ENCODE results near the gene LRRTM3. TPM values are rescaled to one million over a fixed set of nuclear protein-coding genes. Genes with fewer than 3 reads are reported as not detected.

Gene LRRTM3
- total RNA-seq, 2 experiments from 2014 or later, result not detected

DNA sequence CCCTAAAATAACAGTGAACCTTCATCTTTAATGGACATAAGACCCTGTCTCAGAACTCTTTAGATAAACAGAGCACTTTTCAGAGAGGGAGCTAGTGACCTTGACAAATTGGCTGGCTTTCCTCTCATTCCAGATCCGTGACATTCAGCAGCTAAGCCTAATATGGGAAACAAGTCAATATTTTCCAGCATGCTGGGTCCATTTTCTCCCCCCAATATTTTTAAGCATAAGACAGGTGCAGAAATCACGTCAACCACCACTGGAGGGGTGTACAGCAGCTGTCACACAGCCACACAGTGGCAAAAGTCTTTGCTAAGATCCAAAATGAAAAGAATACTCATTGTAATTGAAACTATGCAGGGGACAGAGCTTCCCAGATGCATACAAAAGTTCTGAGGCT, 26.1 kb downstream of the LRRTM3 start:
- Mint-ChIP-seq H3K9me3 (no peaks in the 10 kb centered on the region), H3K36me3 (ENCODE audit: low read depth) (no peaks in the 10 kb centered on the region), H3K27ac (no peak overlapping the region), H3K4me3 (no peak overlapping the region), H3K27me3 (no peaks in the 10 kb centered on the region), H3K4me1 (no peaks in the 10 kb centered on the region)
- no peak for DNase-seq
- ChIA-PET POLR2A (no interaction called here), CTCF (no interaction called here)

GRCh38 chr10:66958466-66958865, 32.6 kb downstream of the LRRTM3 start:
- Mint-ChIP-seq H3K36me3 (ENCODE audit: low read depth) (no peaks in the 10 kb centered on the region), H3K27ac (no peak overlapping the region), H3K4me3 (no peak overlapping the region), H3K27me3 (peaks cover 4% of the 10 kb centered on the region), H3K9me3 (no peaks in the 10 kb centered on the region), H3K4me1 (no peaks in the 10 kb centered on the region)
- no peak for DNase-seq
- POLR2A ChIA-PET, result no interaction called here
- CTCF ChIA-PET, result no interaction called here

DNA sequence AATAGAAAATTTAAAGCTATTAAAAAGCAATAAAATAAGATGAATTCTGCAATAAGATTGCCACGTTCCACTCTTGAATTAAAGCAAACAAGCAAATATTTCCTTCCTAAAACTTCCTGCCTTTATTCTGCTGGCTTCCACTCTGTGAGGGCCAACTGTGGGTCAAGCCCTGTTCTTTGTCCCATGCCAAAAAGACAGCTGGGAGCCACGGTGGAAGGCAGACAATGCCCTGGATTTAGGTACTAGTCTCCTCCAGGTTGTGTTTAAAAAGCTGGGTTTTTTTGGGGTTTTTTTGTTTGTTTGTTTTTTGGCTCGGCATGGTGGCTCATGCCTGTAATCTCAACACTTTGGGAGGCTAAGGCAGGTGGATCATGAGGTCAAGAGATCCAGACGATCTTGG, 39.1 kb downstream of the LRRTM3 start:
- ChIA-PET CTCF (no interaction called here), POLR2A (no interaction called here)
- no peak overlapping the region for H3K4me3 Mint-ChIP-seq
- DNase-seq, result no peak
- no peak overlapping the region for H3K27ac Mint-ChIP-seq
- H3K27me3 Mint-ChIP-seq, result no peaks in the 10 kb centered on the region
- no peaks in the 10 kb centered on the region for H3K9me3 Mint-ChIP-seq
- H3K4me1 Mint-ChIP-seq, result no peaks in the 10 kb centered on the region
- H3K36me3 Mint-ChIP-seq (ENCODE audit: low read depth), result no peaks in the 10 kb centered on the region

DNA sequence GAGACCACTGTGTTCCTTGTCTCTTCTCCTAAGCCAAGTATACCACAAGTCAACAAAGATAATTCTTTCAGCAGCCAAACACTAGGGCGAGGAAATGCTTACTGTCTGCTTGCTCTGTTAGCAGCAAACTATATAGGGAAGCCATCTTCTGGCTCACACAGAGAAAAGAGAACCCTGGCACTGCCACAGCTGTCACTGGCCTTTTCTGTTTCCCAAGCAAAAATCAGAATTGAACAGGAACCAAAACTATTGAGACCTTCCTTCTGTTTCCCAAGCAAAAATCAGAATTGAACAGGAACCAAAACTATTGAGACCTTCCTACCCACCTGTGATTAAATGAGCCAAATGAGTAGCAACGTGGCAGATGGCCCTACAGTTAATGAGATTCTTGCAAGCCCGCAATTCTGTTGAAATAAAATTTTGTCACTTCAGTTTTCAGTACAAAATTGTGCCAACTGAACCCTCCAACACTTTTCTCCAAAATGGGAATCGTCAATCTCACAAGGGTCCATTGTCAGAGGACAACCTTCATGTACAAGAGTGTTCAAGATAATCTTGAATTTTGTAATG, 54.5 kb downstream of the LRRTM3 start:
- H3K36me3 Mint-ChIP-seq (ENCODE audit: low read depth), result no peaks in the 10 kb centered on the region
- H3K4me1 Mint-ChIP-seq, result no peaks in the 10 kb centered on the region
- ChIA-PET CTCF (no interaction called here), POLR2A (no interaction called here)
- H3K27me3 Mint-ChIP-seq, result no peaks in the 10 kb centered on the region
- no peaks in the 10 kb centered on the region for H3K9me3 Mint-ChIP-seq
- no peak for DNase-seq
- no peak overlapping the region for H3K27ac Mint-ChIP-seq
- no peak overlapping the region for H3K4me3 Mint-ChIP-seq

DNA sequence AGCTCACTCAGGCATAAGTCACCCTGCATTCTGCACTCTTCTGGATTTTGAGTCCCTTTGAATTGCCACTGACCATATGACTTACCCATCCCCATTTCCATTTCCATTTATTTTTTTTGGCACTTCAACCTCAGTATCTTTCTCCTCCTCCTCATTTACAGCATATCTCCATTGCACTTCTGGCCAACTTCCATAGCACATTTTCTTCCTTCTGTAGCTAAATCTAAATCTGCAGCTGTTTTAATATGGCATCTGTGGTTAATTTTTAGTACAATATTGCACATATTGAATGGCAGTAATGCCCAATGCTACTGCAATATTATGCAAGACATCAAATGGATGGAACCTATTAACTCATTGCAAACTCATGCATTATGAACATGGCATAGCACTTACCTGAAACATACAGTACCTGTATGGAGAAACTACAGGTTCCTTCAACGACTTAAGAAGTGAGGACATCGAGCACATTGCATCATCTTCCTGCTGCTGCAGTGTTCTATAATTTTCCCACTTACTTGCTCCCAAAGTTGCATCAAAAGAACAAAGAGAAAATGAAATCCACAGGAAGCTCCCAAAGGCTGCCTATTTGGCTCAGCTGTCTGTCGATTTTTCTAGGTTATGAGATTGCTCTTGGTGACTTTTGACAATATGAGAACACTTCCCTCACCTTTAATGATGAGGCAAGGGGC, 55.7 kb downstream of the LRRTM3 start:
- ChIA-PET POLR2A (no interaction called here), CTCF (no interaction called here)
- H3K27me3 Mint-ChIP-seq, result no peaks in the 10 kb centered on the region
- no peaks in the 10 kb centered on the region for H3K9me3 Mint-ChIP-seq
- no peaks in the 10 kb centered on the region for H3K4me1 Mint-ChIP-seq
- H3K27ac Mint-ChIP-seq, result no peak overlapping the region
- no peak overlapping the region for H3K4me3 Mint-ChIP-seq
- H3K36me3 Mint-ChIP-seq (ENCODE audit: low read depth), result no peaks in the 10 kb centered on the region
- no peak for DNase-seq

- Mint-ChIP-seq H3K9me3 (no peaks in the 10 kb centered on the region), H3K4me1 (no peaks in the 10 kb centered on the region), H3K4me3 (no peak overlapping the region), H3K36me3 (ENCODE audit: low read depth) (no peaks in the 10 kb centered on the region), H3K27me3 (no peaks in the 10 kb centered on the region), H3K27ac (no peak overlapping the region)
- DNase-seq, result no peak
- ChIA-PET POLR2A (no interaction called here), CTCF (no interaction called here)
These were observed 56.2 kb downstream of the LRRTM3 start for GRCh38 chr10:66982053-66982420.

- no peaks in the 10 kb centered on the region for H3K4me1 Mint-ChIP-seq
- CTCF ChIA-PET, result no interaction called here
- DNase-seq, result no peak
These were observed 57.1 kb downstream of the LRRTM3 start for GRCh38 chr10:66982792-66983474.

GRCh38 chr10:66983475-66983818, 57.6 kb downstream of the LRRTM3 start:
- no peaks in the 10 kb centered on the region for H3K36me3 Mint-ChIP-seq (ENCODE audit: low read depth)
- no peaks in the 10 kb centered on the region for H3K27me3 Mint-ChIP-seq
- no peak for DNase-seq
- no peak overlapping the region for H3K27ac Mint-ChIP-seq
- CTCF ChIA-PET, result no interaction called here
- H3K4me3 Mint-ChIP-seq, result no peak overlapping the region
- H3K4me1 Mint-ChIP-seq, result no peaks in the 10 kb centered on the region
- POLR2A ChIA-PET, result no interaction called here
- H3K9me3 Mint-ChIP-seq, result no peaks in the 10 kb centered on the region

More at GRCh38 chr10:66982792-66983474, 57.1 kb downstream of the LRRTM3 start:
- Mint-ChIP-seq H3K9me3 (no peaks in the 10 kb centered on the region), H3K4me3 (no peak overlapping the region), H3K27me3 (no peaks in the 10 kb centered on the region), H3K36me3 (ENCODE audit: low read depth) (no peaks in the 10 kb centered on the region), H3K27ac (no peak overlapping the region)
- POLR2A ChIA-PET, result no interaction called here

DNA sequence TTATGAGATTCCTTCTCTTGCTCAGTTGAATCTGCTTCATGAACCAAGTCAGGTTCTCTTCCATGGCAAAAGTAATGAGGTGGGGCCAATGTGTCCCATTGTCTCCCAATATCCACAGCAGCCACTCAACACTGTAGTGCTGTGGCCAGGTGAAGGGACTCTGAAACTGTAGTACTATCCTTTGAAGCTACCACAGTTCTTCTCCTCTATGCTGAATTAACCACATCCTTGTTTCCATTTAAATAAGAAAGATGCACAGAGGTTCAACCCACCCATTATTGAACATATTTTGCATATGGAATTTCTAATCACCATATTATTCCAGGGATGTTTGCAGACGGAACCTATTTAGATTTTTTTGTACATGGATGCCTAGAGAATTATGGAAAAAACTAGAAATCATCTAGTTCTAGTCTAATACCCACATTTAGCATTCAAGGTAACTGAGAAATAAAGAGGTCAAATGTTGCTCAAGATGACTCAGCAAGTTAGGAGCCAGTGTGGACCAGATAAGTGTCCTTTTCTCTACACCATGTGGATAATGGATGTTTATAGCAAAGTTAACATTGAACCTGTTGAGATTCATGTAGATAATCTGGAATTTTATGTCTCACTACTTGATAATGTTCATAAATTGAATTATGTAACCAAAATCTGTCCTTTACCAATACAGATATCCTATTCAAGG, 64.5 kb downstream of the LRRTM3 start:
- Mint-ChIP-seq H3K27ac (no peak overlapping the region), H3K4me1 (no peaks in the 10 kb centered on the region), H3K27me3 (no peaks in the 10 kb centered on the region), H3K36me3 (ENCODE audit: low read depth) (no peaks in the 10 kb centered on the region), H3K9me3 (no peaks in the 10 kb centered on the region), H3K4me3 (no peak overlapping the region)
- no peak for DNase-seq
- CTCF ChIA-PET, result interaction anchor here (0.5 kb wide), 1 partner anchor 35 kb away, joined by 4 read pairs; no protein-coding TSS in a partner anchor
- POLR2A ChIA-PET, result no interaction called here

GRCh38 chr10:66996996-66997395, 71.2 kb downstream of the LRRTM3 start:
- no peak overlapping the region for H3K27ac Mint-ChIP-seq
- DNase-seq, result no peak
- no peaks in the 10 kb centered on the region for H3K36me3 Mint-ChIP-seq (ENCODE audit: low read depth)
- no peaks in the 10 kb centered on the region for H3K9me3 Mint-ChIP-seq
- ChIA-PET POLR2A (no interaction called here), CTCF (no interaction called here)
- H3K4me1 Mint-ChIP-seq, result no peaks in the 10 kb centered on the region
- no peak overlapping the region for H3K4me3 Mint-ChIP-seq
- no peaks in the 10 kb centered on the region for H3K27me3 Mint-ChIP-seq

- POLR2A ChIA-PET, result no interaction called here
- H3K4me3 Mint-ChIP-seq, result no peak overlapping the region
- H3K4me1 Mint-ChIP-seq, result no peaks in the 10 kb centered on the region
- no peaks in the 10 kb centered on the region for H3K36me3 Mint-ChIP-seq (ENCODE audit: low read depth)
- no peaks in the 10 kb centered on the region for H3K27me3 Mint-ChIP-seq
- no peak overlapping the region for H3K27ac Mint-ChIP-seq
- no peak for DNase-seq
- CTCF ChIA-PET, result no interaction called here
- H3K9me3 Mint-ChIP-seq, result no peaks in the 10 kb centered on the region
These were observed 74.1 kb downstream of the LRRTM3 start for GRCh38 chr10:66999762-67000545.

- no peaks in the 10 kb centered on the region for H3K27me3 Mint-ChIP-seq
- H3K9me3 Mint-ChIP-seq, result no peaks in the 10 kb centered on the region
These were observed 78.9 kb downstream of the LRRTM3 start for GRCh38 chr10:67004690-67005089.

GRCh38 chr10:67005981-67006380, 80.1 kb downstream of the LRRTM3 start:
- no peak for DNase-seq
- Mint-ChIP-seq H3K4me3 (no peak overlapping the region), H3K4me1 (no peaks in the 10 kb centered on the region), H3K9me3 (no peaks in the 10 kb centered on the region), H3K27ac (no peak overlapping the region), H3K27me3 (no peaks in the 10 kb centered on the region), H3K36me3 (ENCODE audit: low read depth) (no peaks in the 10 kb centered on the region)
- ChIA-PET CTCF (no interaction called here), POLR2A (no interaction called here)

More at GRCh38 chr10:67004690-67005089, 78.9 kb downstream of the LRRTM3 start:
- Mint-ChIP-seq H3K4me1 (no peaks in the 10 kb centered on the region), H3K36me3 (ENCODE audit: low read depth) (no peaks in the 10 kb centered on the region), H3K4me3 (no peak overlapping the region), H3K27ac (no peak overlapping the region)
- POLR2A ChIA-PET, result no interaction called here
- DNase-seq, result no peak
- CTCF ChIA-PET, result no interaction called here
